Lower leg skin (tissue), 3 donors: ENCODE data around the gene VWA5B1.

Source experiments
- CTCF ChIP-seq, 3 donors: fragments of 450-650 bp; IDR thresholded peaks; one replicate each; pipeline ENCODE4 v1.5.1; 2016; ENCODE audit warnings: antibody characterized with exemption in 3 of 3, mild to moderate bottlenecking in 3 of 3, moderate library complexity in 2 of 3
- POLR2A ChIP-seq, 2 donors: fragments of 450-650 bp; IDR thresholded peaks; one replicate each; pipeline ENCODE4 v1.6.1; 2016 to 2017; ENCODE audit warnings: antibody characterized with exemption in 2 of 2, mild to moderate bottlenecking in 1 of 2, moderate library complexity in 1 of 2

GRCh38 chr1:20395255-20395654 lies 104.6 kb downstream of the VWA5B1 start:
- no peak for TF ChIP-seq CTCF (IDR thresholded peaks at IDR 0.05)
- TF ChIP-seq POLR2A (IDR thresholded peaks at IDR 0.05), result no peak
